ENCODE results near the gene PATL1. TPM values are rescaled to one million over a fixed set of nuclear protein-coding genes. Genes with fewer than 3 reads are reported as not detected.
"Not testable (repeated sequence)": the region's sequence is repeated elsewhere in the genome, so short reads cannot be mapped to it uniquely, and the experiment has no call there.

The PATL1 gene
- total RNA-seq, 4 donors from 2014 or later, result 19.0 to 29.9 (median 26.2) TPM

GRCh38 chr11:59708537-59708936, 39.7 kb upstream of the PATL1 start:
- TF ChIP-seq CTCF (IDR thresholded peaks at IDR 0.05 in 4 of 5, conservative IDR thresholded peaks at IDR 0.05 in 1 of 5) (no peak), POLR2A (IDR thresholded peaks at IDR 0.05) (no peak)
- H3K9me3 ChIP-seq, result no peaks in the 10 kb centered on the region
- H3K4me1 ChIP-seq, result no peaks in the 10 kb centered on the region
- H3K36me3 ChIP-seq, result no peaks in the 10 kb centered on the region
- H3K27me3 ChIP-seq, result no peaks in the 10 kb centered on the region
- in situ Hi-C loops (cut with MboI; ENCODE audit: low sequenced_read_pairs in 4 of 4), result no loop called here
- H3K4me3 ChIP-seq, result no peak overlapping the region
- no peak for DNase-seq
- intact Hi-C loops (cut with DNase I; ENCODE audit: low total_unique reads), result no loop called here
- no peak for ATAC-seq
- H3K27ac ChIP-seq, result no peak overlapping the region

GRCh38 chr11:59707371-59707770, 38.5 kb upstream of the PATL1 start:
- intact Hi-C loops (cut with DNase I; ENCODE audit: low total_unique reads) (no loop called here), in situ Hi-C loops (cut with MboI; ENCODE audit: low sequenced_read_pairs in 4 of 4) (no loop called here)
- H3K4me3 ChIP-seq, result no peak overlapping the region
- H3K9me3 ChIP-seq, result no peaks in the 10 kb centered on the region
- DNase-seq, result no peak
- no peak overlapping the region for H3K27ac ChIP-seq
- TF ChIP-seq POLR2A (IDR thresholded peaks at IDR 0.05) (no peak), CTCF (IDR thresholded peaks at IDR 0.05 in 4 of 5, conservative IDR thresholded peaks at IDR 0.05 in 1 of 5) (no peak)
- no peaks in the 10 kb centered on the region for H3K4me1 ChIP-seq
- no peak for ATAC-seq
- no peaks in the 10 kb centered on the region for H3K27me3 ChIP-seq
- no peaks in the 10 kb centered on the region for H3K36me3 ChIP-seq

GRCh38 chr11:59706518-59707285, 37.9 kb upstream of the PATL1 start:
- no peaks in the 10 kb centered on the region for H3K4me1 ChIP-seq
- H3K27ac ChIP-seq, result no peak overlapping the region
- TF ChIP-seq POLR2A (IDR thresholded peaks at IDR 0.05), result no peak
- TF ChIP-seq CTCF (IDR thresholded peaks at IDR 0.05 in 4 of 5, conservative IDR thresholded peaks at IDR 0.05 in 1 of 5), result no peak
- intact Hi-C loops (cut with DNase I; ENCODE audit: low total_unique reads), result no loop called here
- in situ Hi-C loops (cut with MboI; ENCODE audit: low sequenced_read_pairs in 4 of 4), result no loop called here
- no peak overlapping the region for H3K4me3 ChIP-seq
- H3K27me3 ChIP-seq, result no peaks in the 10 kb centered on the region
- DNase-seq (no peak), ATAC-seq (no peak)
- no peaks in the 10 kb centered on the region for H3K36me3 ChIP-seq
- H3K9me3 ChIP-seq, result no peaks in the 10 kb centered on the region

- ATAC-seq, result no peak
- Histone ChIP-seq H3K9me3 (no peaks in the 10 kb centered on the region), H3K36me3 (no peaks in the 10 kb centered on the region), H3K4me1 (no peaks in the 10 kb centered on the region), H3K27ac (no peak overlapping the region), H3K27me3 (no peaks in the 10 kb centered on the region), H3K4me3 (no peak overlapping the region)
- TF ChIP-seq POLR2A (IDR thresholded peaks at IDR 0.05) (no peak), CTCF (IDR thresholded peaks at IDR 0.05 in 4 of 5, conservative IDR thresholded peaks at IDR 0.05 in 1 of 5) (no peak)
- intact Hi-C loops (cut with DNase I; ENCODE audit: low total_unique reads), result no loop called here
- no peak for DNase-seq
- in situ Hi-C loops (cut with MboI; ENCODE audit: low sequenced_read_pairs in 4 of 4), result no loop called here
Observed at GRCh38 chr11:59705294-59705693, 36.5 kb upstream of the PATL1 start.

- H3K4me1 ChIP-seq; H3K9me3 ChIP-seq; H3K27ac ChIP-seq; in situ Hi-C loops (cut with MboI; ENCODE audit: low sequenced_read_pairs in 4 of 4); H3K27me3 ChIP-seq; DNase-seq; intact Hi-C loops (cut with DNase I; ENCODE audit: low total_unique reads); H3K4me3 ChIP-seq; ATAC-seq; H3K36me3 ChIP-seq: not testable (repeated sequence)
Observed at GRCh38 chr11:59703515-59703914, 34.7 kb upstream of the PATL1 start.

GRCh38 chr11:59700157-59700556, 31.3 kb upstream of the PATL1 start:
- ATAC-seq; H3K27me3 ChIP-seq; intact Hi-C loops (cut with DNase I; ENCODE audit: low total_unique reads); DNase-seq; H3K36me3 ChIP-seq; H3K4me1 ChIP-seq; H3K4me3 ChIP-seq; in situ Hi-C loops (cut with MboI; ENCODE audit: low sequenced_read_pairs in 4 of 4); H3K27ac ChIP-seq; H3K9me3 ChIP-seq: not testable (repeated sequence)
